ENCODE results near the gene LAIR2.

DNA sequence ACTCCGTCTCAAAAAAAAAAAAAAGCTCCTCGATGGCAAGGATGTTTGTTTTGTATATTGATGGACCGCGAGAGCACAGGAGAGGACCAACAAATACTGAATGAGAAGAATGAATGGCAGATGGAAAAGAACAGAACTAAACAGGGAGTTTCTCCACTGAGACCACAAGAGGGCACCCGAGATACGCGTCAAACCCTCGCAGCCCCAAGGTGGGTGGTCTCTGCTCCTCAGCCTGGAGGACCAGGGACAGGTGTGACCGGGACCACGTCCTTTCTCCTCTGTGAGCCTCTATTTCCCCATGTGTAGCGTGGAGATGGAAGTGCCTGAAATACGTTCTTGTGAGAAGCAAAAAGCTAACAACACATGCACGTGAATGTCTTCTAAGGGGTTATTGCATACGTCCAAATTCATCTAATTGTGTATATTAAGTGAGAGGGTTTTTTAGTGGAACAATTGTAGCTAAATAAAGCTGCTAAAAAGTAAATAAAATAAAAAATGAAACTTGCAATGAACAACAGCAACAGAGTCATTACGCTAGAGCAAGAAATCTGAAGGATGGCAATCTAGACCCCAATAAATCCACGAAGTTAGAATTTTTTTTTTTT is 21.2 kb upstream of the LAIR2 start:
- TF ChIP-seq TAF1 (IDR thresholded peaks at IDR 0.05; ENCODE audit: low read depth, low read length) = no peak
- TF ChIP-seq POLR2A (IDR thresholded peaks at IDR 0.05; ENCODE audit: low read depth, low read length) = no peak
- TF ChIP-seq POLR2AphosphoS5 (IDR thresholded peaks at IDR 0.05; ENCODE audit: low read depth, low read length) = no peak
- no peak for TF ChIP-seq PAX5 (IDR thresholded peaks at IDR 0.05; ENCODE audit: insufficient read depth, low read length, severe bottlenecking)
- TF ChIP-seq SPI1 (IDR thresholded peaks at IDR 0.05; ENCODE audit: low read depth, low read length) = no peak
